ENCODE data around the gene LIMCH1. TPM values are rescaled to one million over a fixed set of nuclear protein-coding genes. Genes with fewer than 3 reads are reported as not detected.

The LIMCH1 gene
- total RNA-seq, 1 experiment from 2014 or later: 3.3 TPM

GRCh38 chr4:41556526-41556925, 18.6 kb downstream of the LIMCH1 start:
- H3K79me2 ChIP-seq (ENCODE audit: insufficient read depth, low read length): no peaks in the 10 kb centered on the region
- no peak overlapping the region for H3K4me2 ChIP-seq (ENCODE audit: insufficient read depth, insufficient read length, low read length)
- no peak overlapping the region for H3K4ac ChIP-seq (ENCODE audit: low read depth, low read length)
- H3K9me3 ChIP-seq (ENCODE audit: control insufficient read depth, low read depth, low read length): no peaks in the 10 kb centered on the region
- H2BK20ac ChIP-seq (ENCODE audit: low read depth, low read length, poor library complexity, severe bottlenecking): no peak overlapping the region
- H3K4me1 ChIP-seq (ENCODE audit: insufficient read depth, low read length): no peaks in the 10 kb centered on the region; the same call in 1 of the 2 replicates
- H3K56ac ChIP-seq (ENCODE audit: insufficient read length, low read depth, low read length): no peak overlapping the region
- no peak overlapping the region for H3T11ph ChIP-seq (ENCODE audit: low read length)
- no peak overlapping the region for H2BK15ac ChIP-seq (ENCODE audit: low read depth, low read length)
- H4K8ac ChIP-seq (replicated peaks; ENCODE audit: insufficient read length, low read depth, low read length): no peak overlapping the region
- no peak overlapping the region for H3K18ac ChIP-seq (ENCODE audit: insufficient read length, low read depth, low read length)
- WGBS (ENCODE audit: extremely low coverage, insufficient read length, low lambda C conversion rate): no CpG with 5 or more reads among the region's 1 CpG
- no peaks in the 10 kb centered on the region for H3K23me2 ChIP-seq (ENCODE audit: insufficient read length, low read depth, low read length, poor library complexity, severe bottlenecking)
- no peak overlapping the region for H3K14ac ChIP-seq (ENCODE audit: insufficient read depth, low read length)
- H3K27ac Mint-ChIP-seq: no peak overlapping the region
- DNase-seq: no peak
- no peak overlapping the region for H2BK5ac ChIP-seq (ENCODE audit: insufficient read length, low read length)
- no peak for TF ChIP-seq CTCF (conservative IDR thresholded peaks at IDR 0.05)
- H4K20me1 ChIP-seq (ENCODE audit: control insufficient read depth, insufficient read depth, insufficient read length): no peaks in the 10 kb centered on the region
- no peak overlapping the region for H4K91ac ChIP-seq (ENCODE audit: insufficient read length, low read depth, low read length)
- H4K5ac ChIP-seq (ENCODE audit: insufficient read length, low read depth, low read length): no peak overlapping the region
- no peak overlapping the region for H2AFZ ChIP-seq (ENCODE audit: low read length)
- no peak overlapping the region for H2BK120ac ChIP-seq (ENCODE audit: low read depth, low read length, poor library complexity, severe bottlenecking)
- H3K27ac ChIP-seq (ENCODE audit: insufficient read length, low read depth, low read length): no peak overlapping the region
- H3K79me1 ChIP-seq (ENCODE audit: insufficient read depth, low read depth, low read length, poor library complexity, severe bottlenecking): no peaks in the 10 kb centered on the region
- no peak overlapping the region for H2AK5ac ChIP-seq (ENCODE audit: insufficient read length, low read length)
- no peak overlapping the region for H3K23ac ChIP-seq (ENCODE audit: insufficient read length, low read depth, low read length)
- H3K4me3 Mint-ChIP-seq: no peak overlapping the region
- peaks cover 9% of the 10 kb centered on the region; the same call in 1 of the 2 replicates for H3K27me3 Mint-ChIP-seq (ENCODE audit: low read depth)
- no peaks in the 10 kb centered on the region for H3K36me3 Mint-ChIP-seq (ENCODE audit: insufficient read depth in 1 of 3, low read depth in 3 of 3)
- no peak overlapping the region for H2BK12ac ChIP-seq (ENCODE audit: insufficient read length, low read depth, low read length)
- no peaks in the 10 kb centered on the region for H3K27me3 ChIP-seq (ENCODE audit: insufficient read depth, low read length)
- H3K9me3 Mint-ChIP-seq: no peaks in the 10 kb centered on the region
- H3K4me1 Mint-ChIP-seq: peaks cover 4 to 13% of the 10 kb centered on the region in 2 experiments
- H3K9ac ChIP-seq (ENCODE audit: extremely low read depth, insufficient read length, low read length): no peak overlapping the region
